Skeletal muscle tissue (tissue), 4 donors: ENCODE measurements around the gene KLHL33. TPM values are rescaled to one million over a fixed set of nuclear protein-coding genes. Genes with fewer than 3 reads are reported as not detected.

ENCODE experiments used
- H3K27ac ChIP-seq: one replicate; pipeline ENCODE4 v1.7.0; 2013; ENCODE audit warnings: mild to moderate bottlenecking, low read depth, low read length, inconsistent platforms
- H3K27me3 ChIP-seq, 3 donors: one replicate each; pipeline ENCODE4 v1.7.0; 2013; ENCODE audit warnings: low read length in 3 of 3; ENCODE audit not compliant: control insufficient read depth in 3 of 3, insufficient read depth in 3 of 3
- H3K36me3 ChIP-seq, 3 donors: one replicate each; pipeline ENCODE4 v1.7.0; 2013; ENCODE audit warnings: low read length in 3 of 3; ENCODE audit not compliant: control insufficient read depth in 3 of 3, insufficient read depth in 3 of 3
- H3K4me1 ChIP-seq, 3 donors: one replicate each; pipeline ENCODE4 v1.7.0; 2013; ENCODE audit warnings: low read length in 3 of 3, mild to moderate bottlenecking in 3 of 3; ENCODE audit not compliant: control insufficient read depth in 3 of 3, insufficient read depth in 3 of 3
- H3K4me3 ChIP-seq, 3 donors: one replicate each; pipeline ENCODE4 v1.7.0; 2013; ENCODE audit warnings: low read length in 3 of 3
- H3K9ac ChIP-seq, 3 donors: one replicate each; pipeline ENCODE4 v1.7.0; 2013; ENCODE audit warnings: low read length in 3 of 3, mild to moderate bottlenecking in 3 of 3, moderate library complexity in 2 of 3, low read depth in 1 of 3
- H3K9me3 ChIP-seq, 3 donors: one replicate each; pipeline ENCODE4 v1.7.0; 2013; ENCODE audit warnings: low read length in 3 of 3; ENCODE audit not compliant: control insufficient read depth in 3 of 3
- total RNA-seq: library from RNA; depleted of rRNA; stranded (reverse); fragments of >200 nt; gene quantifications from one replicate; pipeline ENCODE4 v1.2.3, GENCODE V29; 2014
- donor health status: Osteomylitis.

Gene KLHL33
- total RNA-seq, 1 donor from 2014 or later: 2.1 TPM

DNA sequence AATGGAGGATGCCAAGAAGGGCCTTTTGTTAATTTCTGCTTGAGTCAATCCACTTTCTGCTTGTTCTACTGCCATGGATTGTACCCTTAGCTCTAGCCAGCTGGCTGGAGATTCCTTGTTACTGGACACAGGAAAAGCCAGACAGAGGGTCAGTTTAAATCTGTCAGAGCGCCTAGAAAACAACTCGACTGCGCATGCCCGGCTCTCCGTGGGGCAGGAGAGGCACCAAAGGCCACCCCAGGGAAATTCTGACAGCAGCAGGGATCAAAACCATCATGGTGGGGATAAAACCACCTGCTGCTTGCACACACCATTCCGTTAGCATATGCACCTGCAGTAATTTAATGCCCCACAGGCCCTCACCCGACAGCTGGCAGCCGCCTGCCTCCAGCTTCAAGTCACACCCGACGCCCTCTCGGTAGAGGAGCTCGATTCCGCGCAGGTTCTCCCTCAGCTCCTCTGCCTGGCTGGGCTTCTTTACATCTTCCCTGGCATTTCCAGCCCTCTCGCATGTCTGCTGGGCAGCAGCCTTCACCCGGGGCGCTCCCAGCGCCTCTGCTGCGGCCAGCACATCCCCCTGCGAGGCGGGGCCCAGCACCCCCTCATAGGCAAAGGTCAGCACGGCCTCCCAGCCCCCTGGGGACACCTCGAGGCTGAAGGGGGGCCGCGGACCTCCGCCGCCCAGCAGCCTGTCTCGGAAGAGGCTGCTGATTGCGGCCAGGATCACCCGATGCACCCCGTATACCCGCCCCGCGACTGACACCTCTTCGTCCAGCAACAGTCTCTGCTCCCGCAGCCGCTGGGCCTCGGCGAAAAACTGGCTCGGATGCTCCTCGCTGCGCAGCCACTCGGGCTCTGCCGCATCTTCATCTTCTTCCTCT, 1.0 kb downstream of the KLHL33 start:
- Histone ChIP-seq H3K36me3 (peaks cover 0 to 10% (median 4%) of the 10 kb centered on the region in 3 donors), H3K27ac (peak overlapping the region; percentile 79), H3K9me3 (no peaks in the 10 kb centered on the region), H3K27me3 (no peaks in the 10 kb centered on the region), H3K4me1 (peaks cover 42 to 61% (median 50%) of the 10 kb centered on the region in 3 donors), H3K9ac (peak overlapping the region; percentile 83 to 97 (median 96)), H3K4me3 (peak overlapping the region; percentile 79 to 93 (median 89))

DNA sequence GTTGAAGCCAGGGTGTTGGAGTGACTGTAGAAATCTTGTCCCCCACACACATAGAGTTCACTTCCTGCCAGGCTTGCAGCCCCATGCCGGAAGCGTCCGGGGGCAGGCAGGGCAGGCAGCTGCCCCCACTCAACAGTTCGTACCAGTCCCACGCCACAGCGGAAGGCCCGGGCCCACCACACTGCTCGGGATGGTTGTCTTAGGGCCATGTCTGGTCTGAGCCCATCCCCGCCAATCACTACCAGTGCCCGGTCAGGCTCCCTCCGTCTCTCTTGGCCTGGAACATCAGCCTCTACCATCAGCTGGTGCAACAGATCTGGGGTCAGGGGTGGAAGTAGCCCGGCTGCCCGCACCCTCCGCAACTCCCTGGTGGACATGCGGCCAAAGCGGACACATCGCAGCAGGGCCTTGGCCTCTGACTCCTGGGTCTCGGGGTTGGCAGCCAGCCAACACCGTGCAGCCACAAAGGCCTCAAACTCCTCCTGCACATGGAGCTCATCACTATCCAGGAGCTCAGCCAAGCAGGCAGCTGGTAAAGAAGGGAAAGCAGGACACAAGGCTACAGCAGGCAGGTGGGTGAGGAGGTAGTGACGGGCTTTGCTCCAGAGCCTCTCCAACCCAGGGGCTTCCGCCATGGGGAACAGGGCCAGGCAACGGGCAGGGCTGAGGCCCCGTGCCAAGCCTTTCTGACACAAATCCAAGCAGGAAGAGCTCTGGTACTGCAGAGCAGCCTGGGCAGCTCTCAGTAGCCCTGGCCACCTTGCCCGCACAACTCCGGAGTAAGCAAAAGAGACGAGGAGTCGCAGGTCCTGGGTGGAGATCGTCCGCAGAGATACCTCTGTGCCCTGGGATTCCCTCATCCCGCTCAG, 5.9 kb downstream of the KLHL33 start:
- no peaks in the 10 kb centered on the region for H3K27me3 ChIP-seq
- no peak overlapping the region for H3K27ac ChIP-seq
- peak overlapping the region in 2 of 3 donors; percentile 45 to 57 for H3K9ac ChIP-seq
- peaks cover 33 to 61% (median 48%) of the 10 kb centered on the region in 3 donors for H3K4me1 ChIP-seq
- peak overlapping the region in 1 of 3 donors; percentile 24 for H3K4me3 ChIP-seq
- H3K9me3 ChIP-seq: no peaks in the 10 kb centered on the region
- peaks cover 18 to 40% (median 18%) of the 10 kb centered on the region in 3 donors for H3K36me3 ChIP-seq

DNA sequence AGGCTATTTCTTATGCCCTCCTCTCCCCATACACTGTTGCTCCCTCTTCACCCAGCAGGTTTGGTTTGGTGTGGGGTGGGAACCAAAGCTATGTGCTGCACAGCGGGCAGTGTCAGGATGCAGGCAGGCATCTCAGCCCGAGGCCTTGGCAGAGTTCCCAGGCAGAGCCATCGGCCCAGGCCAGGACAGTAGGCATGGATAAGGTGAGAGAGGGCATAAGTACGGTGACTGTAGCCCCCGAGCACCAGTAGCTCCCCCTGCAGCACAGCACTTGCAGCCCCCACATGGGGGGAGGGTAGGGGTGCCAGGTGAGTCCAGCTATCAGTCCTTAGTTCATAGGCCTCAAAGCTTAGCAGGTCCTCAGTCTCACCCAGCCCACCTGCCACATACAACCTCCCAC, 7.2 kb downstream of the KLHL33 start:
- H3K27ac ChIP-seq: no peak overlapping the region
- H3K4me1 ChIP-seq: peaks cover 24 to 50% (median 39%) of the 10 kb centered on the region in 3 donors

DNA sequence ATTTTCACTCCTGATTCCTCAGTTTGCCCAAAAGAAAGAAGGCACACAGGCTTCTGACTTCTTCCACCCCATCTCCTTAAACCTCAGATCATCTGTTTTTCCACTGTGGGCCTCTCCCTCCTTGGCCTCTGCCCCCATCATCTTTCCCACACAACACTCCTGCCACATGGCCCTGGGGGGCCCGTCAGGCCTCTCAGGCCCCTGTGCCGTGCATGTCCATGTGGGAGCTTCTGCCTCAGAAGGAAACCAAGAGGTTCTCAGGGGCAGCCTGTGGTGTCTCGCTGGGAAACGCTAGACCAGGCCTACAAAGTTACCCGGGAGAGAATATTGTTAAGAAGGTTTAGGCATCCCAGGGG, 8.0 kb downstream of the KLHL33 start:
- Histone ChIP-seq H3K9ac (peak overlapping the region in 1 of 3 donors; percentile 15), H3K4me3 (no peak overlapping the region), H3K9me3 (no peaks in the 10 kb centered on the region), H3K27me3 (no peaks in the 10 kb centered on the region), H3K4me1 (peaks cover 18 to 42% (median 31%) of the 10 kb centered on the region in 3 donors), H3K27ac (peak overlapping the region; percentile 42), H3K36me3 (peaks cover 23 to 43% (median 24%) of the 10 kb centered on the region in 3 donors)

More for the DNA sequence above, 7.2 kb downstream of the KLHL33 start:
- Histone ChIP-seq H3K9ac (peak overlapping the region in 1 of 3 donors; percentile 43), H3K4me3 (no peak overlapping the region), H3K27me3 (no peaks in the 10 kb centered on the region), H3K9me3 (no peaks in the 10 kb centered on the region), H3K36me3 (peaks cover 23 to 43% (median 24%) of the 10 kb centered on the region in 3 donors)

DNA sequence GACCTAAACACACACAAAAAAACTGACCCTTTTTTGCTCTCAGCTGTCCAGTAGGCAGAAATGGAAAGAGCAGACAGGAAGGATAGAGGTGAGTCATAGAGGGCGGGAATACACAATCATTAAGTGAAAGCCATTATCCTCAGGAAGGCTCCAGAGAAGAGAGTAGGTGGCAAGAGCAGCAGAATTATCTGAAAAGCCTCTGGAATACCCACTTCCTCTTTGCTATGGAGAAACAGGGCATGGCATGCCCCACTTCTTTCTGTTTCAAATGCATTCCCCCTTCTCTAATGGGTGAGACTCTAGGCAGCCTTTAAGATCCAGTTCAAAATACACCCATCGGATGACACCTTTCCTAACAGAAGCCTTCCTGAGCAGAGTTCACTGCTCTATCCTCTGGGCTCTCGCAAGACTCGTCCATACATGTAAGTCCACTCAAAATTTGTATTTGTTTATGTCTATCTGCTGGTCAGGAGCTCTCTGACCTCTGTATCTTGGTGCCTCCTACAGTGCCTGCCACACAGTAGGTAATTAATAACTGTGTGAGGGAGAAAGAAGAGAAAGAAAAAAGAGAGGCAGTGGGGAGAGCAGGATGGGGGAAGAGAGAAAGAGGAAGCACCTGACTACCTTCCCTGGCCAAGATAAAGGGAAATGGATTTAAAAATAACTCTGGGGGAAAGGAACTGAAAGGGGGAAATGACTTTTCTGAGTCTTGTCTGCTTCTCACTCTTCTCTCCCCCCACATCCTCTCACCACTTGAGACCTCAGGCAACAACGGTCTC, 8.5 kb downstream of the KLHL33 start:
- H3K36me3 ChIP-seq: peaks cover 23 to 43% (median 24%) of the 10 kb centered on the region in 3 donors
- H3K4me1 ChIP-seq: peaks cover 18 to 42% (median 30%) of the 10 kb centered on the region in 3 donors
- H3K9ac ChIP-seq: peak overlapping the region in 1 of 3 donors; percentile 15
- no peaks in the 10 kb centered on the region for H3K27me3 ChIP-seq
- H3K4me3 ChIP-seq: no peak overlapping the region
- H3K27ac ChIP-seq: peak overlapping the region; percentile 42
- H3K9me3 ChIP-seq: no peaks in the 10 kb centered on the region

DNA sequence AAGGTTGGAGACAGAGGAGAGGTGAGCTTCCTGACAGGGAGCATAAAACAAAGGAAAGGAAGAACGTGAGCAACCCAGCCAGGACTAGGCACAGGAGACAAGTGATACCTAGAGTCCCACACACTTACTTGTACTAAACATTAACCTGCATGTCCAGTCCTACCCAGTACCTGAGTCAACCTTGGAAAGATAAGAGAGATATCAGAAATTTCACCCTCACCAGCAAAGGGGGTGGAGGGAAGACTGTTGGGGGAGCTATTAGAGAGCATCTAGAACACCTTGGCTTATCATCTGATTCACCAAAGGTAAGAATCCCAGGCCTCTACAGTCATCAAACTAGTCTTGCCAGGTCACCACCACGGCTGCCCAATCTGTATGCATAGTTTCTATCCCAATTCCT, 11.1 kb downstream of the KLHL33 start:
- no peak overlapping the region for H3K27ac ChIP-seq
- no peaks in the 10 kb centered on the region for H3K9me3 ChIP-seq
- no peaks in the 10 kb centered on the region for H3K27me3 ChIP-seq
- peaks cover 7 to 20% (median 11%) of the 10 kb centered on the region in 3 donors for H3K4me1 ChIP-seq
- H3K4me3 ChIP-seq: no peak overlapping the region
- H3K9ac ChIP-seq: no peak overlapping the region
- H3K36me3 ChIP-seq: peaks cover 19 to 32% (median 24%) of the 10 kb centered on the region in 3 donors

DNA sequence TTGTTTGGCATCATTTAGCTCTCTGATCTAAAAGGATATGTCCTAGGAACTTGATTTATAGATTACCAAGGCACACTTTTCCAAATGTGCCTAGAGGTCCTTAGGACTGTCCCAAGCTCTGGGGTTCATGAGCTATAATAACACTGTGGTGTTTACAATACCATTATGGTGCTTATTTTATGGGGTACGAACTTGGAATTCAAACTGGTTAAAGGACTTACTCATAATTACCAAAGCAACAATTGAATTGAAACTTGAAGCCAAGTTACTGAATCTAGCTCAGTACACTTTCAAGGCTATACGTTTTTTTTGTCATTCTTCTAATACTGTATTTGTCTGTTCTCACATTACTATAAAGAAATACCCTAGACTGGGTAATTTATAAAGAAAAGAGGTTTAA, 13.1 kb downstream of the KLHL33 start:
- peaks cover 7 to 14% (median 13%) of the 10 kb centered on the region in 3 donors for H3K36me3 ChIP-seq
- H3K4me1 ChIP-seq: peaks cover 0 to 4% (median 3%) of the 10 kb centered on the region in 3 donors
- H3K9ac ChIP-seq: no peak overlapping the region
- no peak overlapping the region for H3K4me3 ChIP-seq
- H3K9me3 ChIP-seq: no peaks in the 10 kb centered on the region
- H3K27ac ChIP-seq: no peak overlapping the region
- no peaks in the 10 kb centered on the region for H3K27me3 ChIP-seq

DNA sequence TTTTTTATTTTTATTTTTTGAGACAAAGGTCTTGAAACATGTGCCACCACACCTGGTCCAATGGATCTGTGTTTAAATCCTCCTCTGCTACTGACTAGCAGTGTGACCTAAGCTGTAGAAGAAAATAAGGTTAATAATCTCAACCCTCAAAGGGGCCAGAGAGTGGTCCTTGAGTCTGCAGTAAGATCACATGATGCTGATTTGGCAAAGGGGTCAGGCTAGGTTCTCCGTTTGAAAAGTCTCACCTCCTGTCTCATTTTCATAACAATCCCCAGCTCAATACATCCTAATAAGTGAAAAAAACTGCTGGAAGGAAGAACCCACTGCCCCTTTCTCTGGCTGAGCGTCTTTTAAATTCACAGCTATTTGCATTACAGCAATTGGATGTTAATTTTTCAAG, 14.7 kb downstream of the KLHL33 start:
- H3K9me3 ChIP-seq: no peaks in the 10 kb centered on the region
- no peak overlapping the region for H3K4me3 ChIP-seq
- peaks cover 0 to 4% (median 3%) of the 10 kb centered on the region in 3 donors for H3K4me1 ChIP-seq
- H3K9ac ChIP-seq: no peak overlapping the region
- no peaks in the 10 kb centered on the region for H3K27me3 ChIP-seq
- peaks cover 7 to 13% (median 8%) of the 10 kb centered on the region in 3 donors for H3K36me3 ChIP-seq
- H3K27ac ChIP-seq: no peak overlapping the region

DNA sequence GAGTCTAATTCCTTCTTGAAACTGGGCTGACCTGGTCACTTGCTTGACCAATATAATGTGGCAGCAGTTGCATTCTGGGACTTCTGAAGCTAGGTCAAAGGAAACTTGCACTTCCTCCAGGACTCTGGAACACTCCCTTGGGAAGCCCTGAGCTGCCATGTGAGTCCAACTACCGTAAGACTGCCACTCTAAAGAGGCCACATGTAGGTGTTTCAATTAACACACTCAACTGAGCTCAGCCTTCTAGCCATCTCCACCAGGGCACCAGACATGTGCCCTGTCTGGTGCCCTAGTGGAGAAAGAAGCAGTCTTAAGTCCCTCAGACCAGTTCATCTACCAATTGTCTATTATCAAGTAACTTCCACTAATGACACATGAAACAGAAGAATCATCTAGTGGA, 16.5 kb downstream of the KLHL33 start:
- Histone ChIP-seq H3K9me3 (no peaks in the 10 kb centered on the region), H3K4me1 (peaks cover 0 to 4% (median 3%) of the 10 kb centered on the region in 3 donors), H3K9ac (no peak overlapping the region), H3K4me3 (no peak overlapping the region), H3K27me3 (no peaks in the 10 kb centered on the region), H3K36me3 (no peaks in the 10 kb centered on the region), H3K27ac (no peak overlapping the region)
